Peyer's patch (tissue), 4 donors: ENCODE results near the gene SYNPO.

Source experiments
- POLR2A ChIP-seq, 2 donors: fragments of 450-650 bp; IDR thresholded peaks; one replicate each; pipeline ENCODE4 v1.5.1; 2017; ENCODE audit warnings: antibody characterized with exemption in 2 of 2, mild to moderate bottlenecking in 2 of 2, moderate library complexity in 2 of 2
- TF ChIP-seq, protein P1 (sequence below), 6 experiments: fragments of 450-650 bp in 4 of 6; fragments of 200-600 bp in 2 of 6; sonication (generic) in 1 of 6; IDR thresholded peaks; one replicate each; pipeline ENCODE4 v1.5.1; 2017 to 2019; ENCODE audit warnings: antibody characterized with exemption in 6 of 6, mild to moderate bottlenecking in 3 of 6, moderate library complexity in 1 of 6

DNA sequence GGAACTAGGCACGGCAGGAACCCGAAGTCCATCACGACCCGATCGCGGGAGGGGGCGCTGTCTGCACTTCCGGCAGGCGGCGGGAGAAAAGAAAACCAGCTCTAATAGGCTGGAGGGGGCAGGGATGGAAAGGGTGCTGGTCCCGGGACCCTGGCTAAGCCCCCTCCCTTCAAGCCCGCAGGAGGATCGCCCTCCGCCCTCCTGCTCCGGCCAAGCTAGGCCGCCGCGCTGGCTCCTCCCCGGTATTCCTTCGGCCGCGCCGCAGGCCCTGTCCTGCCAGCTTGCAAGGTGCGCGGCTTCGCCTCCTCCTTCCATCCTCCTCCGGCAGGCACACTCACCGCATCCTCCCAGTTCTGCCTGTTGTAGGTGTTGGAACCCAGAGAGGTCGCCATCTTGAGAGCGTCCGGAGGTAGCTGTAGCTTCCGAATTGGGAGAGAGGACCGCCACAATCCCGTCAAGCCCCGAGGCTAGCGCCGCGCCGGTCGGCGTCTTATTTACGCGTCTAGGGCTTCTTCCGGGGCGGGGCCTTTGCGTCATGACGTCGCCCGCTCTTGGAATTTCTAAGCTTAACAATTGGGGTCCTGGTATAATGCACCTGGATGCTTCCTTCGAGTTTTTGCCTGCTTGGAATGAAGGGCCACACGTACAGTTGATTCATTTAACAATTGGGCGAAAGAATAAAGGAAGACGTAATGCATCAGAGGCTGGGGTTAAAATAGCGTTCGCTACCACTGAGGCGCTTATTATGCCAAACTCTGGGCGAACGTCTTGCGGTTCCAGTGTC is 60.3 kb downstream of the SYNPO start, which contains the start of gene RBM22:
- TF ChIP-seq, protein P1, sequence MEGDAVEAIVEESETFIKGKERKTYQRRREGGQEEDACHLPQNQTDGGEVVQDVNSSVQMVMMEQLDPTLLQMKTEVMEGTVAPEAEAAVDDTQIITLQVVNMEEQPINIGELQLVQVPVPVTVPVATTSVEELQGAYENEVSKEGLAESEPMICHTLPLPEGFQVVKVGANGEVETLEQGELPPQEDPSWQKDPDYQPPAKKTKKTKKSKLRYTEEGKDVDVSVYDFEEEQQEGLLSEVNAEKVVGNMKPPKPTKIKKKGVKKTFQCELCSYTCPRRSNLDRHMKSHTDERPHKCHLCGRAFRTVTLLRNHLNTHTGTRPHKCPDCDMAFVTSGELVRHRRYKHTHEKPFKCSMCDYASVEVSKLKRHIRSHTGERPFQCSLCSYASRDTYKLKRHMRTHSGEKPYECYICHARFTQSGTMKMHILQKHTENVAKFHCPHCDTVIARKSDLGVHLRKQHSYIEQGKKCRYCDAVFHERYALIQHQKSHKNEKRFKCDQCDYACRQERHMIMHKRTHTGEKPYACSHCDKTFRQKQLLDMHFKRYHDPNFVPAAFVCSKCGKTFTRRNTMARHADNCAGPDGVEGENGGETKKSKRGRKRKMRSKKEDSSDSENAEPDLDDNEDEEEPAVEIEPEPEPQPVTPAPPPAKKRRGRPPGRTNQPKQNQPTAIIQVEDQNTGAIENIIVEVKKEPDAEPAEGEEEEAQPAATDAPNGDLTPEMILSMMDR (IDR thresholded peaks at IDR 0.05): peak; percentile 49 to 75 (median 61)
- TF ChIP-seq POLR2A (IDR thresholded peaks at IDR 0.05): peak; percentile 71 to 83
